ENCODE data around the gene SLC10A2. TPM values are rescaled to one million over a fixed set of nuclear protein-coding genes. Genes with fewer than 3 reads are reported as not detected.
"Not testable (repeated sequence)": the region's sequence is repeated elsewhere in the genome, so short reads cannot be mapped to it uniquely, and the experiment has no call there.

SLC10A2 gene
- total and polyA plus RNA-seq, 11 donors = not detected

- ATAC-seq = no peak
- no peak overlapping the region for H3K27ac ChIP-seq
- WGBS, 4 donors = 68 to 78% (median 75%) methylated on average over 5 of the region's 5 CpGs
- no peaks in the 10 kb centered on the region for H3K36me3 ChIP-seq
- peaks cover 0 to 6% (median 0%) of the 10 kb centered on the region in 12 donors for H3K4me1 ChIP-seq
- DNase-seq = no peak
- H3K9me3 ChIP-seq = peaks cover 0 to 7% (median 0%) of the 10 kb centered on the region in 12 donors
- intact Hi-C loops (cut with DNase I) = no loop called here
- H3K27me3 ChIP-seq = no peaks in the 10 kb centered on the region
- TF ChIP-seq CTCF (IDR thresholded peaks at IDR 0.05) (no peak), POLR2A (IDR thresholded peaks at IDR 0.05) (no peak)
- no peak overlapping the region for H3K4me3 ChIP-seq
Observed at GRCh38 chr13:103099722-103100293, 33.6 kb upstream of the SLC10A2 start.

GRCh38 chr13:103098535-103098934 is 32.3 kb upstream of the SLC10A2 start:
- H3K9me3 ChIP-seq = peaks cover 0 to 12% (median 4%) of the 10 kb centered on the region in 12 donors
- no peak overlapping the region for H3K27ac ChIP-seq
- H3K36me3 ChIP-seq = no peaks in the 10 kb centered on the region
- H3K4me1 ChIP-seq = peaks cover 0 to 6% (median 0%) of the 10 kb centered on the region in 12 donors
- intact Hi-C loops (cut with DNase I) = no loop called here
- 73 to 84% (median 76%) methylated on average over 3 of the region's 3 CpGs for WGBS, 4 donors
- H3K27me3 ChIP-seq = no peaks in the 10 kb centered on the region
- TF ChIP-seq CTCF (IDR thresholded peaks at IDR 0.05) = no peak
- TF ChIP-seq POLR2A (IDR thresholded peaks at IDR 0.05) = no peak
- DNase-seq (no peak), ATAC-seq (no peak)
- no peak overlapping the region for H3K4me3 ChIP-seq

- Histone ChIP-seq H3K4me1 (peaks cover 0 to 5% (median 0%) of the 10 kb centered on the region in 12 donors), H3K36me3 (no peaks in the 10 kb centered on the region), H3K27me3 (no peaks in the 10 kb centered on the region), H3K27ac (no peak overlapping the region), H3K9me3 (peaks cover 0 to 23% (median 12%) of the 10 kb centered on the region in 12 donors), H3K4me3 (no peak overlapping the region)
- TF ChIP-seq CTCF (IDR thresholded peaks at IDR 0.05) = no peak
- TF ChIP-seq POLR2A (IDR thresholded peaks at IDR 0.05) = no peak
- intact Hi-C loops (cut with DNase I) = no loop called here
- WGBS, 4 donors = 81 to 86% (median 83%) methylated on average over 7 of the region's 7 CpGs
- DNase-seq (no peak), ATAC-seq (no peak)
Observed at GRCh38 chr13:103097366-103097928, 31.2 kb upstream of the SLC10A2 start.

GRCh38 chr13:103093649-103094048 is 27.4 kb upstream of the SLC10A2 start:
- H3K36me3 ChIP-seq; ATAC-seq; H3K4me1 ChIP-seq; H3K27me3 ChIP-seq; H3K4me3 ChIP-seq; intact Hi-C loops (cut with DNase I); H3K27ac ChIP-seq; DNase-seq: not testable (repeated sequence)
- H3K9me3 ChIP-seq = peaks cover 0 to 31% (median 13%) of the 10 kb centered on the region in 12 donors
- 88 to 94% (median 91%) methylated on average over 1 of the region's 1 CpG for WGBS, 4 donors

Measured in heart left ventricle (tissue), 16 donors.